Endothelial cell of umbilical vein (primary cell): ENCODE data around the gene MAPK8IP3. TPM values are rescaled to one million over a fixed set of nuclear protein-coding genes. Genes with fewer than 3 reads are reported as not detected.

Experiments used
- BruUV-seq: library from RNA; stranded (reverse); fragments of 400-500 nt; replicated peaks from 2 replicates; lab custom pipeline; 2021; lab: Mats Ljungman, UMichigan
- CTCF ChIA-PET: fragments of 300-600, 350-600 bp; sonication (Branson Sonifier 250); formaldehyde crosslinking; loops from one replicate; lab custom pipeline; 2021; ENCODE audit warnings: antibody characterized with exemption, inconsistent platforms; lab: Charles Lee
- POLR2A ChIA-PET: fragments of 300-600, 350-600 bp; sonication (Branson Sonifier 250); formaldehyde crosslinking; loops from one replicate; lab custom pipeline; 2021; ENCODE audit warnings: antibody characterized with exemption, inconsistent platforms; lab: Charles Lee
- DNase-seq: peaks from one replicate; pipeline ENCODE4 v3.0.0-alpha.2; 2011; ENCODE audit warnings: low read depth, low spot score
- FAIRE-seq: peaks from 2 replicates; lab custom pipeline; 2011; peaks lifted over from hg19 to GRCh38; lab: Jason Lieb, UNC
- H2AFZ ChIP-seq: 2 replicates; pipeline ENCODE4 v1.6.0; 2012; ENCODE audit warnings: low read depth, low read length, control low read depth, inconsistent platforms
- H3K27ac ChIP-seq: 2 replicates; pipeline ENCODE4 v1.5.1; 2011; ENCODE audit warnings: low read depth, mild to moderate bottlenecking, control low read depth, low read length, moderate library complexity; ENCODE audit not compliant: insufficient read depth
- H3K27me3 ChIP-seq, 2 experiments: 2 replicates each; pipeline versions ENCODE4 v1.6.0 to v1.6.1; 2011; ENCODE audit warnings: low read length in 2 of 2, mixed read lengths in 1 of 2; ENCODE audit not compliant: control insufficient read depth in 2 of 2, insufficient read depth in 2 of 2
- H3K36me3 ChIP-seq, 2 experiments: 2 replicates in 1 of 2; 3 replicates in 1 of 2; pipeline ENCODE4 v1.5.1; 2011; ENCODE audit warnings: low read length in 2 of 2, mild to moderate bottlenecking in 1 of 2, moderate library complexity in 1 of 2; ENCODE audit not compliant: control insufficient read depth in 2 of 2, insufficient read depth in 2 of 2; ENCODE audit errors: extremely low read depth in 1 of 2
- H3K4me1 ChIP-seq: 3 replicates; pipeline ENCODE4 v1.5.1; 2011; ENCODE audit warnings: mild to moderate bottlenecking, low read length; ENCODE audit not compliant: control insufficient read depth, insufficient read depth; ENCODE audit errors: extremely low read depth
- H3K4me2 ChIP-seq: 2 replicates; pipeline ENCODE4 v1.6.1; 2011; ENCODE audit warnings: low read length, control low read depth, mixed read lengths; ENCODE audit not compliant: insufficient read depth
- H3K4me3 ChIP-seq, 3 experiments: fragments of 200-600 bp in 1 of 3; sonication (generic), shearing (Covaris generic) in 1 of 3; replicated peaks in 1 of 3; 2 replicates each; pipeline ENCODE4 v1.5.1; 2011 to 2016; ENCODE audit warnings: control low read depth in 3 of 3, low read length in 3 of 3, mild to moderate bottlenecking in 2 of 3, inconsistent platforms in 1 of 3, low read depth in 1 of 3, moderate library complexity in 1 of 3; ENCODE audit not compliant: insufficient read depth in 1 of 3
- H3K79me2 ChIP-seq: 2 replicates; pipeline ENCODE4 v1.6.0; 2012; ENCODE audit warnings: low read length, inconsistent platforms; ENCODE audit not compliant: control insufficient read depth, insufficient read depth
- H3K9ac ChIP-seq: replicated peaks from 2 replicates; pipeline ENCODE3; 2011; ENCODE audit warnings: low read length, control low read depth; ENCODE audit not compliant: insufficient read depth; ENCODE audit errors: extremely low read depth
- H3K9me1 ChIP-seq: replicated peaks from 3 replicates; pipeline ENCODE4 v1.6.0; 2011; ENCODE audit warnings: mild to moderate bottlenecking, low read length; ENCODE audit not compliant: control insufficient read depth, insufficient read depth; ENCODE audit errors: extremely low read depth
- H3K9me3 ChIP-seq: replicated peaks from 2 replicates; pipeline ENCODE4 v1.5.1; 2012; ENCODE audit warnings: low read length, inconsistent platforms; ENCODE audit not compliant: control insufficient read depth, insufficient read depth
- H4K20me1 ChIP-seq: replicated peaks from 2 replicates; pipeline ENCODE3; 2011; ENCODE audit warnings: mild to moderate bottlenecking, low read length; ENCODE audit not compliant: control insufficient read depth, insufficient read depth; ENCODE audit errors: extremely low read depth
- CTCF ChIP-seq, 2 donors: IDR thresholded peaks; 1 replicate in 1 of 2; 2 replicates in 1 of 2; pipeline ENCODE4 v1.5.1; 2011; ENCODE audit warnings: low read length in 2 of 2, mild to moderate bottlenecking in 2 of 2, moderate library complexity in 2 of 2, control low read depth in 1 of 2, inconsistent platforms in 1 of 2, low read depth in 1 of 2; ENCODE audit not compliant: insufficient read depth in 1 of 2; ENCODE audit errors: extremely low read depth in 1 of 2
- EZH2 ChIP-seq: IDR thresholded peaks from 2 replicates; pipeline ENCODE4 v1.6.1; 2012; ENCODE audit warnings: borderline replicate concordance, low read depth, mild to moderate bottlenecking, moderate library complexity, low read length, inconsistent platforms; ENCODE audit not compliant: severe bottlenecking
- FOS ChIP-seq: IDR thresholded peaks from 2 replicates; pipeline ENCODE4 v1.6.1; 2011; ENCODE audit warnings: mild to moderate bottlenecking, low read length, moderate library complexity, borderline replicate concordance; ENCODE audit not compliant: insufficient read depth
- GATA2 ChIP-seq: IDR thresholded peaks from 2 replicates; pipeline ENCODE4 v1.7.0; 2011; ENCODE audit warnings: low read depth, mild to moderate bottlenecking, moderate library complexity, mixed read lengths, low read length; ENCODE audit not compliant: insufficient read length, insufficient read depth
- JUN ChIP-seq: IDR thresholded peaks from 2 replicates; pipeline ENCODE4 v1.6.1; 2011; ENCODE audit warnings: borderline replicate concordance, low read depth; ENCODE audit not compliant: insufficient read length, insufficient read depth
- MAX ChIP-seq: IDR thresholded peaks from 2 replicates; pipeline ENCODE4 v1.6.1; 2011; ENCODE audit not compliant: insufficient read depth, insufficient read length
- MYC ChIP-seq: IDR thresholded peaks from one replicate; pipeline ENCODE4 v1.6.1; 2011; ENCODE audit warnings: mild to moderate bottlenecking, low read depth, low read length
- POLR2A ChIP-seq: IDR thresholded peaks from 2 replicates; pipeline ENCODE4 v1.6.1; 2012; ENCODE audit warnings: low read depth, mild to moderate bottlenecking, control low read depth, low read length
- POLR2AphosphoS5 ChIP-seq: IDR thresholded peaks from 2 replicates; pipeline ENCODE4 v1.6.1; 2012; ENCODE audit warnings: low read depth, mild to moderate bottlenecking, control low read depth, low read length, moderate library complexity; ENCODE audit not compliant: insufficient read depth
- dilution Hi-C: fragments of 300-500 bp; cut with MboI; formaldehyde crosslinking; loops from one replicate; pipeline ENCODE4 v1.15.0; 2019; ENCODE audit warnings: low sequenced_read_pairs; ENCODE audit not compliant: extremely low pct_ligation_motif_present
- intact Hi-C: fragments of 100-400 bp; cut with micrococcal nuclease; formaldehyde crosslinking; loops from one replicate; pipeline ENCODE4 v1.10.0; 2022
- polyA plus RNA-seq, 4 experiments: library from polyadenylated mRNA; depleted of rRNA in 3 of 4; stranded (reverse) in 3 of 4; unstranded in 1 of 4; fragments of >200 nt; gene quantifications; 2 replicates each; pipeline versions ENCODE4 v1.2.1 to v1.2.3, GENCODE V29; 2011 to 2012; ENCODE audit warnings: missing spikeins in 1 of 4
- total RNA-seq: library from RNA; stranded (reverse); gene quantifications from 2 replicates; pipeline ENCODE4 v1.2.3, GENCODE V29; 2021

MAPK8IP3 gene
- total and polyA plus RNA-seq, 2 donors (not counting 3 experiments of a cell fraction or from before 2014, with no cell fraction given) = 40.7 to 92.2 TPM

GRCh38 chr16:1713331-1713730 lies 7.3 kb downstream of the MAPK8IP3 start:
- Histone ChIP-seq H3K9me1 (no peaks in the 10 kb centered on the region), H3K79me2 (peaks cover 69% of the 10 kb centered on the region), H3K4me3 (no peak overlapping the region), H4K20me1 (no peaks in the 10 kb centered on the region), H3K9ac (no peak overlapping the region), H3K9me3 (no peaks in the 10 kb centered on the region), H3K4me1 (no peaks in the 10 kb centered on the region), H3K27ac (no peak overlapping the region), H3K4me2 (no peak overlapping the region), H3K27me3 (no peaks in the 10 kb centered on the region), H2AFZ (no peak overlapping the region), H3K36me3 (no peaks in the 10 kb centered on the region)
- intact Hi-C loops = no loop called here
- FAIRE-seq (no peak), DNase-seq (no peak)
- no TSS peak for BruUV-seq
- TF ChIP-seq JUN (no peak), POLR2A (no peak), GATA2 (no peak), CTCF (IDR thresholded peaks at IDR 0.05; ENCODE audit: extremely low read depth in 1 of 2, insufficient read depth in 1 of 2, low read depth in 1 of 2, low read length in 2 of 2) (no peak), POLR2AphosphoS5 (no peak), MYC (no peak), MAX (no peak), EZH2 (no peak), FOS (no peak)
- ChIA-PET POLR2A (interaction anchor here (0.5 kb wide), 1 partner anchor 8 kb away, joined by 4 read pairs; no protein-coding TSS in a partner anchor), CTCF (no interaction called here)
- dilution Hi-C loops = no loop called here
